HEK293 (cell line): ENCODE measurements around the gene ADGRD1.

Source experiments
- CTCF ChIA-PET: fragments of 350-600 bp; formaldehyde crosslinking; extraction: SDS; loops from one replicate; lab custom pipeline; 2021; ENCODE audit warnings: antibody characterized with exemption; lab: Yijun Ruan, JAX
- POLR2A ChIA-PET: fragments of 300-600 bp; formaldehyde crosslinking; extraction: SDS; loops from one replicate; lab custom pipeline; 2020; ENCODE audit warnings: antibody characterized with exemption, inconsistent platforms; lab: Yijun Ruan, JAX
- H3K27ac ChIP-seq: fragments of 200-500 bp; sonication (Bioruptor generic); 2 replicates; pipeline ENCODE4 v1.5.1; 2014; ENCODE audit warnings: low read depth, low read length, control low read depth, inconsistent platforms; ENCODE audit errors: extremely low read depth
- H3K36me3 ChIP-seq, 2 experiments: fragments of 200-500 bp in 1 of 2; sonication (Bioruptor generic) in 1 of 2; 1 replicate in 1 of 2; 2 replicates in 1 of 2; pipeline ENCODE4 v1.5.1; 2014 to 2017; ENCODE audit warnings: inconsistent platforms in 2 of 2, low read length in 2 of 2; ENCODE audit not compliant: control insufficient read depth in 2 of 2, insufficient read depth in 1 of 2
- H3K4me1 ChIP-seq: fragments of 200-500 bp; sonication (Bioruptor generic); 2 replicates; pipeline ENCODE4 v1.5.1; 2014; ENCODE audit warnings: mild to moderate bottlenecking, low read length, inconsistent platforms; ENCODE audit not compliant: control insufficient read depth, insufficient read depth
- H3K4me3 ChIP-seq: 2 replicates; pipeline ENCODE4 v1.5.1; 2011; ENCODE audit warnings: low read depth, mild to moderate bottlenecking, control low read depth, low read length, moderate library complexity
- H3K9me3 ChIP-seq: fragments of 200-500 bp; sonication (Bioruptor generic); 2 replicates; pipeline ENCODE4 v1.5.1; 2014; ENCODE audit warnings: low read depth, low read length, inconsistent platforms; ENCODE audit not compliant: control insufficient read depth, insufficient read depth
- AEBP2 ChIP-seq: fragments of 450-650 bp; formaldehyde crosslinking; IDR thresholded peaks from 2 replicates; pipeline ENCODE4 v1.5.1; 2016; ENCODE audit warnings: missing biosample characterization, missing genetic modification characterization, borderline replicate concordance
- GLI4 ChIP-seq: fragments of 450-650 bp; formaldehyde crosslinking; IDR thresholded peaks from 2 replicates; pipeline ENCODE4 v1.5.1; 2016; ENCODE audit warnings: missing biosample characterization, missing genetic modification characterization
- HOXA7 ChIP-seq: sonication (generic); formaldehyde crosslinking; IDR thresholded peaks from 2 replicates; pipeline ENCODE4 v1.8.1; 2022; ENCODE audit warnings: missing genetic modification reagents, borderline replicate concordance
- MEIS1 ChIP-seq: sonication (generic); formaldehyde crosslinking; IDR thresholded peaks from 2 replicates; pipeline ENCODE4 v1.8.1; 2022; ENCODE audit warnings: missing genetic modification reagents, mild to moderate bottlenecking, borderline replicate concordance
- PBX3 ChIP-seq: sonication (generic); formaldehyde crosslinking; IDR thresholded peaks from 2 replicates; pipeline ENCODE4 v1.8.1; 2022; ENCODE audit warnings: mild to moderate bottlenecking, moderate library complexity, missing genetic modification reagents
- SALL2 ChIP-seq: fragments of 450-650 bp; formaldehyde crosslinking; IDR thresholded peaks from 2 replicates; pipeline ENCODE4 v1.5.0; 2017; ENCODE audit warnings: missing biosample characterization, mild to moderate bottlenecking, missing genetic modification characterization, borderline replicate concordance
- ZNF174 ChIP-seq: fragments of 450-650 bp; formaldehyde crosslinking; IDR thresholded peaks from 2 replicates; pipeline ENCODE4 v1.5.0; 2017; ENCODE audit warnings: missing biosample characterization, mild to moderate bottlenecking, missing genetic modification characterization
- ZNF341 ChIP-seq: fragments of 450-650 bp; formaldehyde crosslinking; IDR thresholded peaks from 2 replicates; pipeline ENCODE4; 2016; ENCODE audit warnings: low read depth, missing biosample characterization, missing genetic modification characterization
- ZNF501 ChIP-seq: fragments of 450-650 bp; formaldehyde crosslinking; IDR thresholded peaks from 2 replicates; pipeline ENCODE4 v1.5.1; 2016; ENCODE audit warnings: missing biosample characterization, missing genetic modification characterization
- ZNF555 ChIP-seq: fragments of 450-650 bp; formaldehyde crosslinking; conservative IDR thresholded peaks from 2 replicates; pipeline ENCODE4 v1.5.1; 2017; ENCODE audit warnings: missing biosample characterization, mild to moderate bottlenecking, missing genetic modification characterization, inconsistent platforms
- ZNF623 ChIP-seq: fragments of 450-650 bp; formaldehyde crosslinking; IDR thresholded peaks from 2 replicates; pipeline ENCODE4 v1.5.1; 2016; ENCODE audit warnings: missing biosample characterization, missing genetic modification characterization
- TF ChIP-seq, protein P1 (sequence below): fragments of 450-650 bp; formaldehyde crosslinking; IDR thresholded peaks from 2 replicates; pipeline ENCODE4 v1.5.1; 2016; ENCODE audit warnings: missing biosample characterization, missing genetic modification characterization
- TF ChIP-seq, protein P2 (sequence below): fragments of 450-650 bp; formaldehyde crosslinking; IDR thresholded peaks from 2 replicates; pipeline ENCODE4 v1.5.1; 2016; ENCODE audit warnings: missing biosample characterization, missing genetic modification characterization
- TF ChIP-seq, protein P3 (sequence below): fragments of 450-650 bp; formaldehyde crosslinking; IDR thresholded peaks from 2 replicates; pipeline ENCODE4 v1.5.1; 2016; ENCODE audit warnings: missing biosample characterization, missing genetic modification characterization
- TF ChIP-seq, protein P4 (sequence below): fragments of 450-650 bp; formaldehyde crosslinking; IDR thresholded peaks from 2 replicates; pipeline ENCODE4 v1.5.1; 2016; ENCODE audit warnings: missing biosample characterization, missing genetic modification characterization

Gene ADGRD1

DNA sequence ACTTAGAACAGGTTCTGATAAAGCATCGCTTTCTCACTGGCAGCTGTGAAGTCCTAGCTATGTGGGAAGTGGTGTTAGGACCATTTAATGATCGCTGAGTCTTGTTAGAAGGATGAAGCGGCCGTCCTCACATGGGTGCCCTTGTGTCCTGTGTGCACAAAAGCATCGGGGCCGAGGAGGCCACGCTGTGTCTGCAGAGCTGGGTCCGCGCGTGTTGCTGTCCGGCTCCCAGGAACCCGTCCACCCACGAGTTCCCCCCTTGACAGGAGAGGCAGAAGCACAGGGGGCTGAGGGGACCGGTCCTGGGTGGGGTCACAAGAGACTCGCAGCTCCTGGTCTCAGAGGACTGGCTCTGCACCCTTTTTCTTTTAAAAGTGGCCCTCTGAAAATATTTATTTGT, 90.4 kb downstream of the ADGRD1 start:
- CTCF ChIA-PET: no interaction called here
- Histone ChIP-seq H3K36me3 (no peaks in the 10 kb centered on the region), H3K4me1 (no peaks in the 10 kb centered on the region), H3K9me3 (no peaks in the 10 kb centered on the region), H3K27ac (no peak overlapping the region), H3K4me3 (no peak overlapping the region)
- POLR2A ChIA-PET: no interaction called here
- TF ChIP-seq ZNF341 (no peak), ZNF174 (no peak), MEIS1 (CRISPR knock-in tag) (no peak), HOXA7 (no peak), PBX3 (CRISPR knock-in tag) (no peak), ZNF623 (tag by site-specific recombination) (no peak), AEBP2 (tag by site-specific recombination) (no peak), GLI4 (tag by site-specific recombination) (no peak), SALL2 (tag by site-specific recombination) (no peak), ZNF555 (no peak), ZNF501 (tag by site-specific recombination) (no peak)
- TF ChIP-seq, protein P1, sequence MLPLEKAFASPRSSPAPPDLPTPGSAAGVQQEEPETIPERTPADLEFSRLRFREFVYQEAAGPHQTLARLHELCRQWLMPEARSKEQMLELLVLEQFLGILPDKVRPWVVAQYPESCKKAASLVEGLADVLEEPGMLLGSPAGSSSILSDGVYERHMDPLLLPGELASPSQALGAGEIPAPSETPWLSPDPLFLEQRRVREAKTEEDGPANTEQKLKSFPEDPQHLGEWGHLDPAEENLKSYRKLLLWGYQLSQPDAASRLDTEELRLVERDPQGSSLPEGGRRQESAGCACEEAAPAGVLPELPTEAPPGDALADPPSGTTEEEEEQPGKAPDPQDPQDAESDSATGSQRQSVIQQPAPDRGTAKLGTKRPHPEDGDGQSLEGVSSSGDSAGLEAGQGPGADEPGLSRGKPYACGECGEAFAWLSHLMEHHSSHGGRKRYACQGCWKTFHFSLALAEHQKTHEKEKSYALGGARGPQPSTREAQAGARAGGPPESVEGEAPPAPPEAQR (tag by site-specific recombination): no peak
- TF ChIP-seq, protein P2, sequence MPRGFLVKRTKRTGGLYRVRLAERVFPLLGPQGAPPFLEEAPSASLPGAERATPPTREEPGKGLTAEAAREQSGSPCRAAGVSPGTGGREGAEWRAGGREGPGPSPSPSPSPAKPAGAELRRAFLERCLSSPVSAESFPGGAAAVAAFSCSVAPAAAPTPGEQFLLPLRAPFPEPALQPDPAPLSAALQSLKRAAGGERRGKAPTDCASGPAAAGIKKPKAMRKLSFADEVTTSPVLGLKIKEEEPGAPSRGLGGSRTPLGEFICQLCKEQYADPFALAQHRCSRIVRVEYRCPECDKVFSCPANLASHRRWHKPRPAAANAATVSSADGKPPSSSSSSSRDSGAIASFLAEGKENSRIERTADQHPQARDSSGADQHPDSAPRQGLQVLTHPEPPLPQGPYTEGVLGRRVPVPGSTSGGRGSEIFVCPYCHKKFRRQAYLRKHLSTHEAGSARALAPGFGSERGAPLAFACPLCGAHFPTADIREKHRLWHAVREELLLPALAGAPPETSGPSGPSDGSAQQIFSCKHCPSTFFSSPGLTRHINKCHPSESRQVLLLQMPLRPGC (tag by site-specific recombination): no peak
- TF ChIP-seq, protein P3, sequence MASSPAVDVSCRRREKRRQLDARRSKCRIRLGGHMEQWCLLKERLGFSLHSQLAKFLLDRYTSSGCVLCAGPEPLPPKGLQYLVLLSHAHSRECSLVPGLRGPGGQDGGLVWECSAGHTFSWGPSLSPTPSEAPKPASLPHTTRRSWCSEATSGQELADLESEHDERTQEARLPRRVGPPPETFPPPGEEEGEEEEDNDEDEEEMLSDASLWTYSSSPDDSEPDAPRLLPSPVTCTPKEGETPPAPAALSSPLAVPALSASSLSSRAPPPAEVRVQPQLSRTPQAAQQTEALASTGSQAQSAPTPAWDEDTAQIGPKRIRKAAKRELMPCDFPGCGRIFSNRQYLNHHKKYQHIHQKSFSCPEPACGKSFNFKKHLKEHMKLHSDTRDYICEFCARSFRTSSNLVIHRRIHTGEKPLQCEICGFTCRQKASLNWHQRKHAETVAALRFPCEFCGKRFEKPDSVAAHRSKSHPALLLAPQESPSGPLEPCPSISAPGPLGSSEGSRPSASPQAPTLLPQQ (tag by site-specific recombination): no peak
- TF ChIP-seq, protein P4, sequence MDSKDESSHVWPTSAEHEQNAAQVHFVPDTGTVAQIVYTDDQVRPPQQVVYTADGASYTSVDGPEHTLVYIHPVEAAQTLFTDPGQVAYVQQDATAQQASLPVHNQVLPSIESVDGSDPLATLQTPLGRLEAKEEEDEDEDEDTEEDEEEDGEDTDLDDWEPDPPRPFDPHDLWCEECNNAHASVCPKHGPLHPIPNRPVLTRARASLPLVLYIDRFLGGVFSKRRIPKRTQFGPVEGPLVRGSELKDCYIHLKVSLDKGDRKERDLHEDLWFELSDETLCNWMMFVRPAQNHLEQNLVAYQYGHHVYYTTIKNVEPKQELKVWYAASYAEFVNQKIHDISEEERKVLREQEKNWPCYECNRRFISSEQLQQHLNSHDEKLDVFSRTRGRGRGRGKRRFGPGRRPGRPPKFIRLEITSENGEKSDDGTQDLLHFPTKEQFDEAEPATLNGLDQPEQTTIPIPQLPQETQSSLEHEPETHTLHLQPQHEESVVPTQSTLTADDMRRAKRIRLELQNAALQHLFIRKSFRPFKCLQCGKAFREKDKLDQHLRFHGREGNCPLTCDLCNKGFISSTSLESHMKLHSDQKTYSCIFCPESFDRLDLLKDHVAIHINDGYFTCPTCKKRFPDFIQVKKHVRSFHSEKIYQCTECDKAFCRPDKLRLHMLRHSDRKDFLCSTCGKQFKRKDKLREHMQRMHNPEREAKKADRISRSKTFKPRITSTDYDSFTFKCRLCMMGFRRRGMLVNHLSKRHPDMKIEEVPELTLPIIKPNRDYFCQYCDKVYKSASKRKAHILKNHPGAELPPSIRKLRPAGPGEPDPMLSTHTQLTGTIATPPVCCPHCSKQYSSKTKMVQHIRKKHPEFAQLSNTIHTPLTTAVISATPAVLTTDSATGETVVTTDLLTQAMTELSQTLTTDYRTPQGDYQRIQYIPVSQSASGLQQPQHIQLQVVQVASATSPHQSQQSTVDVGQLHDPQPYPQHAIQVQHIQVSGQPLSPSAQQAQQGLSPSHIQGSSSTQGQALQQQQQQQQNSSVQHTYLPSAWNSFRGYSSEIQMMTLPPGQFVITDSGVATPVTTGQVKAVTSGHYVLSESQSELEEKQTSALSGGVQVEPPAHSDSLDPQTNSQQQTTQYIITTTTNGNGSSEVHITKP (tag by site-specific recombination): no peak
